ENCODE results near the gene UTF1. TPM values are rescaled to one million over a fixed set of nuclear protein-coding genes. Genes with fewer than 3 reads are reported as not detected.

The UTF1 gene
- total and polyA plus RNA-seq, 8 donors = not detected

DNA sequence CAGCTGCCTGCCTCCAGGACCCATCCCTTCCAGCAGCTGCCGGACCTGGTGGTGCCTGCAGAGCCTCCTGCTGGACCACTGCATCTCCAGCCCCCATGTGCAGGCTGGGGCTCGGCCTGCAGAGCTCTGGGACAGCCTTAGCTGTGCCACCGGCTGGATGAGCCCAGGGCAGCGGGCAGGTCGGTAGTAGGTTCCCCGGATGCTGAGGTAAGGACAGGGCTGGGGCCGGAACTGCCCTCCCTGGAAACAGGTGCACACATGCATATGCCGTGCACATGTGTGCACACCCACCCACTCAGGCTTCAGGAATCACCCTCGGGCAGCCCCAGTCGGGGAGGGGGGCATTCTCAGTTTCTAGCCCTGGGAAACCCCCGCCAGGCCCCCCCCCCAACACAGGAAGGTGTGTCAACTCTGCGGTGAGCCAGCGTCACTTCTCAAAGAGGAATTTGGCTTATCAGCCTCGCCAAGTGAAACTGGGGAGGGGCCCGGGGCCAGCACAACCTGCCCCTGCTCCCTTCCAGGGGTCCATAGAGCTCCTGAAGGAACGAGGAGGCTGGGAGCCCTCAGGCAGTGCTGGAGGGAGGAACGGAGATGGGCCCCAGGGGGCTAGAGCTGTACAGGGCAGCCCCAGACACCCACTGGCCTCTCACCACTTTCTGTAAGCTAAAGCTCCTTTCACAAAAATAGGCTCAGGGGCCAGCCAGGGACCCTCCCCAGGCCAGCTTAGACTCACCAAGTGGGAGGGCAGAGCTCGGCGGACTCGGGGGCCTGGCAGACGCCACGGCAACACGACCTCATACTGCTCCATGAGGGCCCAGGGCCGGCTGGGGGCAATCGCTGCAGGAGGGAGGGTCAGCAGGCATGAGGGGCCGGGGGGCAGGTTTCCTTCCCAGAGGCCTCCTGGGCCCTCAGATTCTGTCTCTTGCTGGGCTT lies 45.0 kb downstream of the UTF1 start:
- intact Hi-C loops (cut with DNase I) = no loop called here
- Histone ChIP-seq H3K27me3 (no peaks in the 10 kb centered on the region), H3K4me3 (peak overlapping the region in 1 of 4 donors; percentile 39), H3K36me3 (peaks cover 0 to 6% (median 0%) of the 10 kb centered on the region in 3 donors), H3K4me1 (peaks cover 13 to 20% (median 18%) of the 10 kb centered on the region in 3 donors), H3K9me3 (no peaks in the 10 kb centered on the region), H3K27ac (no peak overlapping the region)
- TF ChIP-seq, protein P1, sequence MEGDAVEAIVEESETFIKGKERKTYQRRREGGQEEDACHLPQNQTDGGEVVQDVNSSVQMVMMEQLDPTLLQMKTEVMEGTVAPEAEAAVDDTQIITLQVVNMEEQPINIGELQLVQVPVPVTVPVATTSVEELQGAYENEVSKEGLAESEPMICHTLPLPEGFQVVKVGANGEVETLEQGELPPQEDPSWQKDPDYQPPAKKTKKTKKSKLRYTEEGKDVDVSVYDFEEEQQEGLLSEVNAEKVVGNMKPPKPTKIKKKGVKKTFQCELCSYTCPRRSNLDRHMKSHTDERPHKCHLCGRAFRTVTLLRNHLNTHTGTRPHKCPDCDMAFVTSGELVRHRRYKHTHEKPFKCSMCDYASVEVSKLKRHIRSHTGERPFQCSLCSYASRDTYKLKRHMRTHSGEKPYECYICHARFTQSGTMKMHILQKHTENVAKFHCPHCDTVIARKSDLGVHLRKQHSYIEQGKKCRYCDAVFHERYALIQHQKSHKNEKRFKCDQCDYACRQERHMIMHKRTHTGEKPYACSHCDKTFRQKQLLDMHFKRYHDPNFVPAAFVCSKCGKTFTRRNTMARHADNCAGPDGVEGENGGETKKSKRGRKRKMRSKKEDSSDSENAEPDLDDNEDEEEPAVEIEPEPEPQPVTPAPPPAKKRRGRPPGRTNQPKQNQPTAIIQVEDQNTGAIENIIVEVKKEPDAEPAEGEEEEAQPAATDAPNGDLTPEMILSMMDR (IDR thresholded peaks at IDR 0.05) = no peak
- FAIRE-seq (no peak), ATAC-seq (no peak), DNase-seq (peak in 1 of 6 donors; percentile 77)
- 70 to 77% methylated on average over 26 of the region's 26 CpGs for WGBS, 2 donors

- peaks cover 0 to 6% (median 0%) of the 10 kb centered on the region in 3 donors for H3K36me3 ChIP-seq
- H3K27me3 ChIP-seq = no peaks in the 10 kb centered on the region
- no peak for FAIRE-seq
- no peaks in the 10 kb centered on the region for H3K9me3 ChIP-seq
- peak overlapping the region in 1 of 4 donors; percentile 39 for H3K4me3 ChIP-seq
- intact Hi-C loops (cut with DNase I) = no loop called here
- H3K4me1 ChIP-seq = peaks cover 13 to 20% (median 18%) of the 10 kb centered on the region in 3 donors
- ATAC-seq = no peak
- TF ChIP-seq, protein P1 (IDR thresholded peaks at IDR 0.05) = no peak
- no peak overlapping the region for H3K27ac ChIP-seq
- WGBS, 2 donors = 68 to 70% methylated on average over 11 to 12 of the region's 12 CpGs
- DNase-seq = no peak
Measured at GRCh38 chr10:133275684-133276092, 45.7 kb downstream of the UTF1 start.

- FAIRE-seq (no peak), ATAC-seq (no peak), DNase-seq (no peak)
- peak overlapping the region in 1 of 4 donors; percentile 39 for H3K4me3 ChIP-seq
- intact Hi-C loops (cut with DNase I) = no loop called here
- H3K27me3 ChIP-seq = no peaks in the 10 kb centered on the region
- TF ChIP-seq, protein P1 (IDR thresholded peaks at IDR 0.05) = no peak
- H3K9me3 ChIP-seq = no peaks in the 10 kb centered on the region
- peaks cover 0 to 3% (median 0%) of the 10 kb centered on the region in 3 donors for H3K36me3 ChIP-seq
- 62 to 72% methylated on average over 5 to 6 of the region's 6 CpGs for WGBS, 2 donors
- peaks cover 13 to 20% (median 18%) of the 10 kb centered on the region in 3 donors for H3K4me1 ChIP-seq
- no peak overlapping the region for H3K27ac ChIP-seq
Measured at GRCh38 chr10:133276100-133276434, 46.0 kb downstream of the UTF1 start.

- no peak for FAIRE-seq
- peak in 3 of 4 donors; percentile 8 to 40 (median 10) for ATAC-seq
- Histone ChIP-seq H3K36me3 (peaks cover 0 to 5% (median 0%) of the 10 kb centered on the region in 3 donors), H3K4me3 (peak within 1 kb of the TSS in 1 of 4 donors; percentile 39), H3K27ac (peak within 1 kb of the TSS in 3 of 4 donors; percentile 54 to 86 (median 83)), H3K9me3 (no peaks in the 10 kb centered on the region), H3K4me1 (peaks cover 13 to 20% (median 18%) of the 10 kb centered on the region in 3 donors), H3K27me3 (no peaks in the 10 kb centered on the region)
- intact Hi-C loops (cut with DNase I) = no loop called here
- 29 to 31% methylated on average over 47 to 63 of the region's 63 CpGs for WGBS, 2 donors
- TF ChIP-seq, protein P1 (IDR thresholded peaks at IDR 0.05) = no peak
- peak in 1 of 6 donors; percentile 81 for DNase-seq
Measured at GRCh38 chr10:133276435-133277201, 46.6 kb downstream of the UTF1 start, which contains the start of gene ADAM8. ADAM8 (minus strand) TSS chr10:133276868; CDS start chr10:133276817, 51 bp downstream.
